ENCODE results near the gene TMPRSS11A.

DNA sequence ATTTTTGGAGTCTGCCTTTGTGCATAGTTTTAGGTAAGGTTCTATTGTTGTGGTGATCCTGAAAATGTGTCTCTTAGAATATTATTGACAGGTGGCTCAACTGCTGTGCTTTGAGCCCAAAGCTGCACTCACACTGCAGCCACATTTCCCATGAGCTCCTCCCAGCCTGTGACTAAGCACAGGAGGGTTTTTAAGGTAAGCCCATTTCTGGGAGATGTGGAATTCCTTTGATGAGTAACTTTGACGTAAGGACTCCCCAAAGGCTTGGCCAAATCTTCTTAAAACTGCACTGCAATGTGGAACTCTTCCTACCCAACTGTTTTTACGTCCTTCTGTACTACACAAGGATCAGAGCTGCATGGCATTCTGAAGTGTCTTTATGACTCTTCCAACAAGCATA lies 20.0 kb upstream of the TMPRSS11A start:
- TF ChIP-seq GATA2 (IDR thresholded peaks at IDR 0.05; ENCODE audit: low read depth, low read length) (no peak), GATA3 (IDR thresholded peaks at IDR 0.05; ENCODE audit: low read depth, low read length) (no peak)

Measured in SH-SY5Y (cell line).